MCF 10A (cell line): ENCODE data around the gene DAO. TPM values are rescaled to one million over a fixed set of nuclear protein-coding genes. Genes with fewer than 3 reads are reported as not detected.

Experiments used
- BruUV-seq: library from RNA; stranded (reverse); fragments of 400-500 nt; replicated peaks from 2 replicates; lab custom pipeline; 2021; lab: Mats Ljungman, UMichigan
- CTCF ChIA-PET: fragments of 300-600 bp; sonication (Branson Sonifier 250); formaldehyde crosslinking; extraction: SDS; loops from one replicate; lab custom pipeline; 2021; ENCODE audit warnings: antibody characterized with exemption, inconsistent platforms; lab: Yijun Ruan, JAX
- POLR2A ChIA-PET: fragments of 300-600, 350-650 bp; sonication (Branson Sonifier 250); formaldehyde crosslinking; extraction: SDS; loops from one replicate; lab custom pipeline; 2020; ENCODE audit warnings: antibody characterized with exemption, inconsistent platforms; lab: Yijun Ruan, JAX
- DNase-seq: peaks from one replicate; pipeline ENCODE4 v3.0.0-alpha.2; 2018; ENCODE audit not compliant: unreplicated experiment
- H3K27ac Mint-ChIP-seq: one replicate; pipeline ENCODE4 v1.8.0; 2022; ENCODE audit warnings: mild to moderate bottlenecking, low read depth, mixed read lengths; ENCODE audit not compliant: unreplicated experiment
- H3K27me3 Mint-ChIP-seq: one replicate; pipeline ENCODE4 v1.8.0; 2022; ENCODE audit warnings: mixed read lengths; ENCODE audit not compliant: insufficient read depth, unreplicated experiment
- H3K36me3 Mint-ChIP-seq: one replicate; pipeline ENCODE4 v1.8.0; 2022; ENCODE audit warnings: mild to moderate bottlenecking, moderate library complexity, mixed read lengths; ENCODE audit not compliant: insufficient read depth, unreplicated experiment
- H3K4me1 Mint-ChIP-seq: one replicate; pipeline ENCODE4 v1.8.0; 2022; ENCODE audit warnings: mixed read lengths; ENCODE audit not compliant: insufficient read depth, unreplicated experiment
- H3K4me3 Mint-ChIP-seq: one replicate; pipeline ENCODE4 v1.8.0; 2022; ENCODE audit warnings: mild to moderate bottlenecking, moderate library complexity, mixed read lengths; ENCODE audit not compliant: unreplicated experiment
- H3K9me3 Mint-ChIP-seq: one replicate; pipeline ENCODE4 v1.8.0; 2022; ENCODE audit warnings: mixed read lengths; ENCODE audit not compliant: unreplicated experiment
- CTCF ChIP-seq: fragments of 200-600 bp; IDR thresholded peaks from one replicate; pipeline ENCODE4 v1.8.0; 2022; ENCODE audit warnings: antibody characterized with exemption, mild to moderate bottlenecking; ENCODE audit not compliant: unreplicated experiment
- intact Hi-C: fragments of 100-400 bp; cut with micrococcal nuclease; formaldehyde crosslinking; loops from 2 replicates; pipeline ENCODE4 v1.14.1; 2022
- total RNA-seq: library from RNA; stranded (reverse); gene quantifications from 2 replicates; pipeline ENCODE4 v1.2.3, GENCODE V29; 2022

The DAO gene
- total RNA-seq, 1 experiment from 2014 or later: not detected

- ChIA-PET CTCF (no interaction called here), POLR2A (no interaction called here)
- peaks cover 29% of the 10 kb centered on the region for H3K4me1 Mint-ChIP-seq
- peak; percentile 43 for TF ChIP-seq CTCF
- BruUV-seq: TSS peak; percentile 24
- H3K27ac Mint-ChIP-seq: peak overlapping the region; percentile 86
- intact Hi-C loops: loop anchor here (1.0 to 10.0 kb wide), 6 partner anchors 39 to 291 kb away; partner anchors contain the start of genes ALKBH2, CORO1C, ISCU and UNG
- H3K4me3 Mint-ChIP-seq: peak overlapping the region; percentile 53
- no peaks in the 10 kb centered on the region for H3K9me3 Mint-ChIP-seq
- H3K36me3 Mint-ChIP-seq: peaks cover 32% of the 10 kb centered on the region
- no peaks in the 10 kb centered on the region for H3K27me3 Mint-ChIP-seq
- DNase-seq: peak; percentile 94
Observed at GRCh38 chr12:108853981-108854446, 25.9 kb upstream of the DAO start.

- intact Hi-C loops: loop anchor here (1.0 to 10.0 kb wide), 6 partner anchors 39 to 292 kb away; partner anchors contain the start of genes ALKBH2, CORO1C, ISCU and UNG
- DNase-seq: peak; percentile 98
- peak overlapping the region; percentile 53 for H3K4me3 Mint-ChIP-seq
- H3K27me3 Mint-ChIP-seq: no peaks in the 10 kb centered on the region
- BruUV-seq: TSS peak; percentile 70
- H3K9me3 Mint-ChIP-seq: no peaks in the 10 kb centered on the region
- peaks cover 29% of the 10 kb centered on the region for H3K36me3 Mint-ChIP-seq
- no peak for TF ChIP-seq CTCF
- peak overlapping the region; percentile 86 for H3K27ac Mint-ChIP-seq
- ChIA-PET POLR2A (interaction anchor here (0.9 kb wide), 1 partner anchor 96 kb away, joined by 3 read pairs; no protein-coding TSS in a partner anchor), CTCF (no interaction called here)
- peaks cover 33% of the 10 kb centered on the region for H3K4me1 Mint-ChIP-seq
Observed at GRCh38 chr12:108854451-108855283, 25.2 kb upstream of the DAO start.

GRCh38 chr12:108855284-108856169, 24.4 kb upstream of the DAO start:
- H3K27ac Mint-ChIP-seq: peak overlapping the region; percentile 92
- H3K4me1 Mint-ChIP-seq: peaks cover 33% of the 10 kb centered on the region
- H3K9me3 Mint-ChIP-seq: no peaks in the 10 kb centered on the region
- no peaks in the 10 kb centered on the region for H3K27me3 Mint-ChIP-seq
- peaks cover 29% of the 10 kb centered on the region for H3K36me3 Mint-ChIP-seq
- BruUV-seq: no TSS peak
- ChIA-PET CTCF (interaction anchor here (0.6 kb wide), 1 partner anchor 26 kb away, joined by 3 read pairs; no protein-coding TSS in a partner anchor), POLR2A (interaction anchor here (0.9 to 4.3 kb wide), 3 partner anchors 41 to 294 kb away, joined by 3 to 26 read pairs (median 13); partner anchors contain the start of genes ISCU and SART3)
- H3K4me3 Mint-ChIP-seq: peak overlapping the region; percentile 91
- intact Hi-C loops: loop anchor here (2.0 to 10.0 kb wide), 3 partner anchors 17 to 293 kb away; partner anchors contain the start of genes ALKBH2, ISCU and UNG
- TF ChIP-seq CTCF: no peak
- DNase-seq: no peak
